T-cell (primary cell): Measurements from ENCODE around the gene VN1R2. TPM values are rescaled to one million over a fixed set of nuclear protein-coding genes. Genes with fewer than 3 reads are reported as not detected.
"Not testable (repeated sequence)": the region's sequence is repeated elsewhere in the genome, so short reads cannot be mapped to it uniquely, and the experiment has no call there.

Experiments
- ATAC-seq, 4 experiments: fragments of 200-7000 bp in 3 of 4; fragments of 150-1000 bp in 1 of 4; cut with Tn5 transposase; replicated peaks in 1 of 4; 1 replicate in 3 of 4; 2 replicates in 1 of 4; pipeline ENCODE4 v1.10.0; 2021; ENCODE audit warnings: moderate library complexity in 3 of 4, mild to moderate bottlenecking in 2 of 4, moderate number of reproducible peaks in 1 of 4
- CTCF ChIA-PET, 2 donors: fragments of 300-600 bp; sonication (Branson Sonifier 250); formaldehyde crosslinking; loops; one replicate each; lab custom pipeline; 2022; ENCODE audit warnings: antibody characterized with exemption in 2 of 2; lab: Charles Lee
- POLR2A ChIA-PET, 2 donors: fragments of 300-600 bp; sonication (Branson Sonifier 250); formaldehyde crosslinking; loops; one replicate each; lab custom pipeline; 2022; ENCODE audit warnings: antibody characterized with exemption in 2 of 2; lab: Charles Lee
- DNase-seq, 35 experiments: peaks; one replicate each; pipeline versions ENCODE4 v3.0.0 to v3.0.0-alpha.2; 2013 to 2023
- H3K27ac ChIP-seq: one replicate; pipeline ENCODE4 v1.5.1; 2013; ENCODE audit warnings: low read length
- H3K27me3 ChIP-seq, 2 experiments: replicated peaks in 1 of 2; 1 replicate in 1 of 2; 2 replicates in 1 of 2; pipeline versions ENCODE4 v1.6.1 to v1.7.0; 2013; ENCODE audit warnings: low read length in 1 of 2, mixed read lengths in 1 of 2; ENCODE audit not compliant: control insufficient read depth in 2 of 2, insufficient read depth in 2 of 2; ENCODE audit errors: extremely low read depth in 1 of 2
- H3K36me3 ChIP-seq, 2 donors: 1 replicate in 1 of 2; 2 replicates in 1 of 2; pipeline versions ENCODE4 v1.6.1 to v1.7.0; 2013; ENCODE audit warnings: low read length in 1 of 2; ENCODE audit not compliant: control insufficient read depth in 2 of 2, insufficient read depth in 1 of 2; ENCODE audit errors: extremely low read depth in 1 of 2
- H3K4me1 ChIP-seq, 2 experiments: 1 replicate in 1 of 2; 2 replicates in 1 of 2; pipeline versions ENCODE4 v1.6.1 to v1.7.0; 2013; ENCODE audit warnings: low read length in 2 of 2, mixed read lengths in 1 of 2; ENCODE audit not compliant: insufficient read depth in 2 of 2, control insufficient read depth in 1 of 2; ENCODE audit errors: extremely low read depth in 1 of 2
- H3K4me3 ChIP-seq, 2 donors: 1 replicate in 1 of 2; 2 replicates in 1 of 2; pipeline versions ENCODE4 v1.5.1 to v1.7.0; 2013; ENCODE audit warnings: mild to moderate bottlenecking in 2 of 2, low read length in 1 of 2, moderate library complexity in 1 of 2; ENCODE audit not compliant: control insufficient read depth in 1 of 2; ENCODE audit errors: extremely low read depth in 1 of 2
- H3K9me3 ChIP-seq: 2 replicates; pipeline ENCODE4 v1.7.0; 2013
- H3K27ac Mint-ChIP-seq, 2 donors: one replicate each; pipeline ENCODE4 v1.8.0; 2020 to 2021; ENCODE audit warnings: mild to moderate bottlenecking in 2 of 2, mixed read lengths in 2 of 2
- H3K27me3 Mint-ChIP-seq, 2 donors: one replicate each; pipeline ENCODE4 v1.8.0; 2021 to 2022; ENCODE audit warnings: mixed read lengths in 2 of 2
- H3K36me3 Mint-ChIP-seq: one replicate; pipeline ENCODE4 v1.8.0; 2021; ENCODE audit warnings: mixed read lengths
- H3K4me1 Mint-ChIP-seq, 3 donors: one replicate each; pipeline ENCODE4 v1.8.0; 2020 to 2022; ENCODE audit warnings: mixed read lengths in 3 of 3, mild to moderate bottlenecking in 1 of 3
- H3K4me3 Mint-ChIP-seq, 3 donors: one replicate each; pipeline ENCODE4 v1.8.0; 2020 to 2022; ENCODE audit warnings: mild to moderate bottlenecking in 3 of 3, mixed read lengths in 3 of 3, moderate library complexity in 3 of 3
- H3K9me3 Mint-ChIP-seq, 3 donors: one replicate each; pipeline ENCODE4 v1.8.0; 2020 to 2022; ENCODE audit warnings: mixed read lengths in 3 of 3
- WGBS: methylation state at CpG from one replicate; pipeline ENCODE4 v1.1.5; 2013; ENCODE audit warnings: missing lambda C conversion rate; ENCODE audit not compliant: insufficient coverage; 5-methylcytosine and 5-hydroxymethylcytosine counted together
- total RNA-seq, 35 experiments: library from RNA in 6 of 35; stranded (reverse) in 6 of 35; fragments of 120-200 nt in 1 of 35; gene quantifications; one replicate each; pipeline versions ENCODE4 v1.2.1 to v1.2.4 and lab custom pipeline; 2013 to 2026

Gene VN1R2
- total RNA-seq, 5 donors from 2014 or later (not counting 1 experiment from before 2014, with no cell fraction given): not detected

DNA sequence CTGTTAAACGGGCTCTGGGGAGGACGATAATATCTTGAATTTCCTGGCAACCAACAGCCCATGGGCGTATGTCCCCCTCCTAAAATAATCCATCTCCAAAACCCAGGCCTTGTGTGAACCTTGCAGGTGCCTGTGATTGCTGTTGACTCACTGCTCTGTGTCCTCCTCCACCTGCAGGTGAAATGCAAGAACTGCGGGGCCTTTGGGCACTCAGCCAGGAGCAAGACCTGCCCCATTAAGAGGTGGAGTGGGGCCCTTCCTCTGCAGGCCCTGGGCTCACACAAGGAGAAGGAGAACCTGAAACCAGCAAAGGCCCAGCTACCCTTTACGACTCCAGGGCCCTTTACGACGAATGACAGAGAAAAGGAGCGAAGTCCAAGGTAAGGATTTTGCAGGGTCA is 23.9 kb downstream of the VN1R2 start:
- H3K27me3 ChIP-seq, H3K36me3 Mint-ChIP-seq, H3K27me3 Mint-ChIP-seq, H3K27ac Mint-ChIP-seq, H3K4me3 Mint-ChIP-seq, H3K4me3 ChIP-seq, H3K27ac ChIP-seq, H3K36me3 ChIP-seq, H3K4me1 Mint-ChIP-seq, H3K9me3 ChIP-seq, CTCF ChIA-PET, ATAC-seq, H3K4me1 ChIP-seq, POLR2A ChIA-PET: not testable (repeated sequence)
- WGBS: no CpG with 5 or more reads among the region's 8 CpGs
- H3K9me3 Mint-ChIP-seq: peaks cover 5 to 35% (median 16%) of the 10 kb centered on the region in 3 donors
- peak in 14 of 35 experiments; percentile 1 to 21 (median 4) for DNase-seq

DNA sequence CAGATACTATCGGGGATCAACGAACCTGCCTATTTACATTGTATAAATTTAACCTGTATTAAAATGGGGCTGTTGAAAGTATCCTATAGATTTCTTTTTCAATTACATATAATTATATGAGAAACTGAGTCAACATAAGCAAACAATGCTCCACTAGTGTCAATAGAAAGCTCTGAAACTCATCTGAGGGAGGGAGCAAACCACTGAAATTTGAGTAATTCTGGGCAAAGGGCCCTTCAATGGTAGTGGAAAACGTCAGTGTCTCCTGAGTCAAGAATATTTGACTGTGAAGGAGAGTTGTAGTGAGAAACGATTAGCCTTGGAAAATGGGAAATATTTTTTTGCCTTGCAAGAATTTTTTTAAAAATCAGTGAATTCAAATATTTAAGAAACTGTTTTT is 27.0 kb downstream of the VN1R2 start:
- Mint-ChIP-seq H3K27ac (no peak overlapping the region), H3K4me3 (no peak overlapping the region), H3K27me3 (peaks cover 0 to 5% of the 10 kb centered on the region in 2 donors), H3K9me3 (peaks cover 0 to 30% (median 13%) of the 10 kb centered on the region in 3 donors), H3K36me3 (no peaks in the 10 kb centered on the region), H3K4me1 (no peaks in the 10 kb centered on the region)
- ATAC-seq: no peak
- DNase-seq: no peak
- no CpG with 5 or more reads among the region's 4 CpGs for WGBS
- ChIA-PET POLR2A (no interaction called here), CTCF (no interaction called here)
- Histone ChIP-seq H3K4me1 (no peaks in the 10 kb centered on the region), H3K27me3 (no peaks in the 10 kb centered on the region), H3K9me3 (peaks cover 2% of the 10 kb centered on the region), H3K36me3 (no peaks in the 10 kb centered on the region), H3K27ac (no peak overlapping the region), H3K4me3 (no peak overlapping the region)

GRCh38 chr19:53290758-53291549 is 32.9 kb downstream of the VN1R2 start:
- no peak overlapping the region for H3K27ac ChIP-seq
- no peak overlapping the region for H3K4me3 Mint-ChIP-seq
- H3K27me3 ChIP-seq: peaks cover 0 to 3% of the 10 kb centered on the region in 2 experiments
- no peaks in the 10 kb centered on the region for H3K4me1 ChIP-seq
- peaks cover 0 to 3% of the 10 kb centered on the region in 2 donors for H3K36me3 ChIP-seq
- no peaks in the 10 kb centered on the region for H3K27me3 Mint-ChIP-seq
- WGBS: 90% methylated on average over 42 of the region's 47 CpGs
- no peak overlapping the region for H3K4me3 ChIP-seq
- H3K27ac Mint-ChIP-seq: no peak overlapping the region
- H3K4me1 Mint-ChIP-seq: no peaks in the 10 kb centered on the region
- DNase-seq (no peak), ATAC-seq (no peak)
- no peaks in the 10 kb centered on the region for H3K36me3 Mint-ChIP-seq
- POLR2A ChIA-PET: no interaction called here
- CTCF ChIA-PET: no interaction called here
- H3K9me3 Mint-ChIP-seq: peaks cover 9 to 50% (median 36%) of the 10 kb centered on the region in 3 donors
- peaks cover 2% of the 10 kb centered on the region for H3K9me3 ChIP-seq

- H3K4me3 ChIP-seq: no peak overlapping the region
- ATAC-seq (no peak), DNase-seq (no peak)
- WGBS: 90% methylated on average over 2 of the region's 7 CpGs
- peaks cover 9 to 45% (median 39%) of the 10 kb centered on the region in 3 donors for H3K9me3 Mint-ChIP-seq
- no peaks in the 10 kb centered on the region for H3K4me1 Mint-ChIP-seq
- H3K27me3 Mint-ChIP-seq: no peaks in the 10 kb centered on the region
- H3K36me3 Mint-ChIP-seq: no peaks in the 10 kb centered on the region
- H3K36me3 ChIP-seq: peaks cover 0 to 3% of the 10 kb centered on the region in 2 donors
- H3K9me3 ChIP-seq: no peaks in the 10 kb centered on the region
- H3K27ac ChIP-seq: no peak overlapping the region
- CTCF ChIA-PET: no interaction called here
- no peak overlapping the region for H3K4me3 Mint-ChIP-seq
- H3K27ac Mint-ChIP-seq: no peak overlapping the region
- H3K27me3 ChIP-seq: peaks cover 0 to 3% of the 10 kb centered on the region in 2 experiments
- H3K4me1 ChIP-seq: no peaks in the 10 kb centered on the region
- POLR2A ChIA-PET: no interaction called here
Measured at GRCh38 chr19:53294786-53295441, 36.8 kb downstream of the VN1R2 start.

DNA sequence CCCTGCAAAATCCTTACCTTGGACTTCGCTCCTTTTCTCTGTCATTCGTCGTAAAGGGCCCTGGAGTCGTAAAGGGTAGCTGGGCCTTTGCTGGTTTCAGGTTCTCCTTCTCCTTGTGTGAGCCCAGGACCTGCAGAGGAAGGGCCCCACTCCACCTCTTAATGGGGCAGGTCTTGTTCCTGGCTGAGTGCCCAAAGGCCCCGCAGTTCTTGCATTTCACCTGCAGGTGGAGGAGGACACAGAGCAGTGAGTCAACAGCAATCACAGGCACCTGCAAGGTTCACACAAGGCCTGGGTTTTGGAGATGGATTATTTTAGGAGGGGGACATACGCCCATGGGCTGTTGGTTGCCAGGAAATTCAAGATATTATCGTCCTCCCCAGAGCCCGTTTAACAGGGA is 43.2 kb downstream of the VN1R2 start:
- H3K4me1 ChIP-seq, ATAC-seq, H3K9me3 ChIP-seq, POLR2A ChIA-PET, H3K4me1 Mint-ChIP-seq, H3K27ac ChIP-seq, H3K36me3 ChIP-seq, H3K4me3 ChIP-seq, H3K4me3 Mint-ChIP-seq, CTCF ChIA-PET, H3K27me3 Mint-ChIP-seq, H3K36me3 Mint-ChIP-seq, H3K27me3 ChIP-seq, H3K27ac Mint-ChIP-seq: not testable (repeated sequence)
- peaks cover 5 to 19% (median 10%) of the 10 kb centered on the region in 3 donors for H3K9me3 Mint-ChIP-seq
- no CpG with 5 or more reads among the region's 8 CpGs for WGBS
- peak in 5 of 35 experiments; percentile 3 to 13 (median 8) for DNase-seq

DNA sequence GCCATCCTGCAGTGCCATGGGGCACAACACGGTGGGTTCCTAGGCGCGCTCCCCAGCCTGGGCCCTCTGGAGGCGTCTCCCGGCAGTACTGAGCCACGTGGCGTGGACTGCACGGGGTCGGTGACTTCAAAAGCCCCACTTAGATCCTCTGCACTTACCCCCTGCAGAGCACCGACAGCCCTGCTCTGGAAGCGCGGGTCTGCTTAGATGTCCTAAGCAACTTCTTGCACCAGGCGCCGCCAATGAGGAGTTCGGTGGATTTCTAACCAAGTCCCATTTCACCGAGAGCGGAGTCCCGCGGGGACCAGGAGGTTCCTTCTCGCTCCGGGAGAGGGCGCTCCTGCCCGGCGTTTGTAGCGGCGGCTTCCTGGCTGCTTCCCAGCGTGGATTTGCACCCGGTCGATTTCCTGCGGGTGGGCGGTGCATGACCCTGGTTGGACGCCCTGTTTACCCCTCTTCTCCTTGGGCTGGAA is 50.3 kb downstream of the VN1R2 start:
- Histone ChIP-seq H3K27me3 (peaks cover 0 to 32% of the 10 kb centered on the region in 2 experiments), H3K27ac (no peak overlapping the region), H3K4me1 (peaks cover 0 to 6% of the 10 kb centered on the region in 2 experiments), H3K4me3 (peak overlapping the region in 1 of 2 donors; percentile 27), H3K9me3 (peaks cover 3% of the 10 kb centered on the region), H3K36me3 (no peaks in the 10 kb centered on the region)
- Mint-ChIP-seq H3K27ac (no peak overlapping the region), H3K4me3 (no peak overlapping the region), H3K27me3 (peaks cover 25 to 35% of the 10 kb centered on the region in 2 donors), H3K4me1 (peaks cover 0 to 2% (median 0%) of the 10 kb centered on the region in 3 donors), H3K9me3 (peaks cover 18 to 48% (median 21%) of the 10 kb centered on the region in 3 donors), H3K36me3 (peaks cover 8% of the 10 kb centered on the region)
- 12% methylated on average over 32 of the region's 32 CpGs for WGBS
- CTCF ChIA-PET: no interaction called here
- ATAC-seq (no peak), DNase-seq (peak in 5 of 35 experiments; percentile 1 to 12 (median 4))
- POLR2A ChIA-PET: no interaction called here
